Activated T-cell treated with anti-CD3 and anti-CD28 coated beads for 4 hours (primary cell): ENCODE measurements around the gene SDHAF3.
"Not testable (repeated sequence)": the region's sequence is repeated elsewhere in the genome, so short reads cannot be mapped to it uniquely, and the experiment has no call there.

ENCODE experiments used
- DNase-seq: peaks from one replicate; pipeline ENCODE4 v3.0.0-alpha.2; 2020

Gene SDHAF3

DNA sequence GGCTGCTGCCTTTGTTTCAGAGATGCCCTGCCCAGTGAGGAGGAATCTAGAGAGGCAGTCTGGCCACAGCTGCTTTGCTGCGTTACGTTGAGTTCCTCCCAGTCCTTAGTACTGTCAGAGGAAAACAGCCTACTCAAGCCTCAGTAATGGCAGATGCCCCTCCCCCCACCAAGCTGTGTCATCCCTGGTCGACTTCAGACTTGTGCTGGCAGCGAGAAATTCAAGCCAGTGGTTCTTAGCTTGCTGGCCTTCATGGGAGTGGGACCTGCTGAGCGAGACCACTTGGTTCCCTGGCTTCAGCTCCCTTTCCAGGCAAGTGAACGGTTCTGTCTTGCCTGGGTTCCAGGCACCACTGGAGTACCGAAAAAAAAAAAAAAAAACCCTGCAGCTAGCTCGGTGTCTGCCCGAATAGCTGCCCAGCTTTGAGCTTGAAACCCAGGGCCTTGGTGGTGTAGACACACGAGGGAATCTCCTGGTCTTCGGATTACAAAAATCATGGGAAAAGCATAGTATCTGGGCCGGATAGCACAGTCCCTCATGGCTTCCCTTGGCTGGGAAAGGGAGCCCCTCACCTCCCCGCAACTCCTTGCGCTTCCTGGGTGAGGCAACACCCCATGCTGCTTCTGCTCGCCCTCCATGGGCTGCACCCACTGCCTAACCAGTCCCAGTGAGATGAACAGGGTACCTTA, 9.1 kb downstream of the SDHAF3 start:
- no peak for DNase-seq

DNA sequence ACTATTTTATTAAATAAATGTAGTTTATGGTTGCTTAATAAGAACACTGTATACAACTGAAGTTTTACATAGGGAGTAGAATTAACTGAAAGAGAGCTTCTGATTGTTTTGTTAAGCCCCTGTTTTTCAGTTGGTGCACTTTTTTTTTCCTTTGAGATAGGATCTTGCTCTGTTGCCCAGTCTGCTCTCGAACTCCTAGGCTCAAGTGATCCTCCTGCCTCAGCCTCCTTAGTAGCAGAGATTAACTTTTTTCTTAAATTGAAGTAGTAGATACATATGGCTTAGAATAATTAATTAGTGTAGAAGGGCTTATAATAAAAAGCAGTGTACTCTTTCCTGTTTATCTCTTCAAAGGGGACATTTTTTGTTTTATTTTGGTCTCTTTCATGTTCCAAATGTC, 11.2 kb downstream of the SDHAF3 start:
- DNase-seq: no peak

DNA sequence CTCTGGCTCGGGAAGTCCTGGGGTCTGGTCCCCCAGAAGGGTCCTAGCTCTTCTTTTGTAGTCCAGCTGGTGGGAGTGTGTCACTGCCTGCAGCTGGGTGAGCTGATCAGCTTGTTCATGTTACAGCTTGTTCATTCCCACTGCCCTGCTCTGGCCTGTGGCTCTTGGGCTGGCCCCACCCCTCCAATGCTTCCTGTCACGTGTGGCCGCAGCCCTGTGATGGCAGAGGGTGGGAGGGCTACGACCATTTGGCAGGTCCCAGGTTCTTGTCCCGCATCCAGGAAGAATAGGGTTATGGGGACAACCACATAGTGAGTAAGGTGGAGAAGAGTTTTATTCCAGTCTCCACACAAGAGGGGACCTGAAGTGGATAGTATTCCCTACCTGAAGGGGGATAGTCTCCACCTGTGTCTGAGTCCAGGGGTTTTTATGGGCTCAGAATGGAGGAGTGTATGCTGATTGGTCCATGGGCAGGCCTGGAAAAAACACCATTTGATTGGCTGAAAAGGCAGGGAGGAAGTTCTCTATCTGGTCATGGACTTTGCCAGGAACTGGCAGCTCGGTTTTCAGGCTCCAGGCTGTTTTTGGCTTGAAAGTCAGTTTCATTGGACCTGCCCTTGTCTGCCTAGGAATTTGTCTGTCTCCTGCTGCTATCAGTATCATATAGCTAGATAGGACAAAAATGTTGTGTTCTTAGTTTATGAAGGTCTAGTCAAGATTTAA, 13.1 kb downstream of the SDHAF3 start:
- DNase-seq: no peak

DNA sequence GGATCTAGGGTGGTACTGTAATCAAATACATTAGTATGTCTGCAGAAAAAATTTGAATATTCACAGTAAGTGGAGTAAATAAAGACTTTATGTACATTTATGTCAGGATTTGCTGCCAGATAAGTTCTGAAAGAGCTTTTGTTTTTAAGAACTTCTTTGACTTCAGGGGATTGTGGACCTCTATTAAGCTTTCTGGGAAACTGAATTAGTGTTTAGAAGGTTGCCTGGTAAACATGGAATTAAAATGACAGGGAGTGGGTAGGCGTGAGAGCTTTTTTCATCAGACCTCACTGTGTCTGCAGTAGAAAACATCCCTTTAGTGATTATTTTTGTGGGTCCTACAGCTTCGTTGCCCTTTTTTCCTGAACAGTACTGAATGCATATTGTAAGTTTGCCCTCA, 15.7 kb downstream of the SDHAF3 start:
- no peak for DNase-seq

DNA sequence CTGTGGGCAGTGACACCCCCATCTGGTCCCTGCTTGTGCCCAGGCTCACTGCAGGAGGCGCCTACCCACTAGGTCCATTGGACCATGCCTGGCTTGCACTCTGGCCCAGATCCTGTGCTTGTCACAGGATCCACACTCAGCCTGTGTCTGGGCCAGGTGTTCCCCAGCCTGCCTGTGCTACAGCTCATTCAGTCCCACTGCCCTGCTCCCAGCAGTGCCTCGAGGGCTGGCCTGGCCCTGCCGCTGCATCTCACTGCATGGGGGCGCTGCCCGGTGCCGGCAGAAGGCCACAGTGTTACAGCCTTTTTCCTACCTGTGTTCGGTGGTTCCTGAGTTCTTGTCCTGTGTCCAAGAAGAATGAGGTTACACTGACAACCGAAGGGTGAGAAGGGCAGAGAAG, 21.3 kb downstream of the SDHAF3 start:
- DNase-seq: no peak

DNA sequence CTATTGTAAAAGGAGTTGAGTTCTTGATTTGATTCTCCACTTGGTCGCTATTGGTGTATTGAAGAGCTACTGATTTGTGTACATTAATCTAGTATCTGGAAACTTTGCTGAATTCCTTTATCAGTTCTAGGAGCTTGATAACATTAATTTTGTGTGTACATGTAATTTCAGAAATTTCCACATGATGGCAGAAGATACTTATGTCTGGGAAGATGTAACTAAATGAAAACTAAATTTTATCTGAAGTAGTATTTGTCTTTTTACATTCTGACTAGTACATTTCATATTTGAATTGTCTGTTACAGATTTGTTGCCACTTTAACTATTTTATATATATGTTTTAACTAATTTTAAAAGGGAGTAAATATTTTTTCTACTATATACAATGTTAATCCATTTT, 27.6 kb downstream of the SDHAF3 start:
- DNase-seq: no peak

DNA sequence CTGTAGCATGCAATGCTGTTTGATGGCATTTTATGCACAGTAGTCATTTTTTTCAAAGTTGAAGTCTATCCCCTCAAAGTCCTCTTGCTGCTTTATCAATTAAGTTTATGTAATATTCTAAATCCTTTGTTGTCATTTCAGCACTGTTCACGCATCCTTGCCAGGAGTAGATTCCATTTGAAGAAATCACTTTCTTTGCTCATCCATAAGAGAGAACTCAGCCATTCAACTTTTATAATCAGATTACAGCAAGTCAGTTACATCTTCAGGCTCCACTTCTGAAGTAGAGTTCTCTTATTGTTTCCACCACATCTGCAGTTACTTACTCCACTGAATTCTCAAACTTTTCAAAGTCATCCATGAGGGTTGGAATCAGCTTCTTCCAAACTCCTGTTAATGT, 32.3 kb downstream of the SDHAF3 start:
- no peak for DNase-seq

DNA sequence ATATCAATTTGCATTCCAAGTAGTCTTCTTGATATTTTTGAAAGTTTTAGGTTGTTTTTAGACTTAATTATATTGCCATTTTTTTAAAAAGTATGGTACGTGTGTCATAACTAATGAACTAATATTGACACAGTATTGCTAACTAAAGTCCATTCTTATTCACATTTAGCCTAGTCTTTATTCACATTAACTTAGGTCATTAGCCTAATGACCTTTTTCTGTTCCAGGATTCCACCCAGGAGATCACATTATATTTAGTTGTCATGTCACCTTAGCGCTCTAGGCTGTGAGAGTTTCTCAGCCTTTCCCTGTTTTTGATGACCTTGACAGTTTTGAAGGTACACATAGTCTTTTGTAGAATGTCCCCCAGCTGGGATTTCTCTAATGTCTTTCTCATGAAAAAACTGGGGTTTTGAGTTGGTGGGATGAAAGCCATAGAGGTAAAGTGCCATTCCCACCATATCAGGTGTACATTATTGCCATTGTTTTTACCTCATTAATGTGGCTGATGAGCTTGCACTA, 38.5 kb downstream of the SDHAF3 start:
- no peak for DNase-seq

DNA sequence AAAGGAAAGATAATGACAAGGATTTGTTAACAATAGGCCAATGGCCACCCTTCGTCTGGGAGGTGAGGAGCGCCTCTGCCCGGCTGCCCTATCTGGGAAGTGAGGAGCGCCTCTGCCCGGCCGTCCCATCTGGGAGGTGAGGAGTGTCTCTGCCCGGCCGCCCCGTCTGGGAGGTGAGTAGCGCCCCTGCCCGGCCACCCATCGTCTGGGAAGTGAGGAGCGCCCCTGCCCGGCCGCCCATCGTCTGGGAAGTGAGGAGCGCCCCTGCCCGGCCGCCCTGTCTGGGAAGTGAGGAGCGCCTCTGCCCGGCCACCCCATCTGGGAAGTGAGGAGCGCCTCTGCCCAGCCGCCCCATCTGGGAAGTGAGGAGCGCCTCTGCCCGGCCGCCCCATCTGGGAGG, 42.5 kb downstream of the SDHAF3 start:
- not testable (repeated sequence) for DNase-seq

DNA sequence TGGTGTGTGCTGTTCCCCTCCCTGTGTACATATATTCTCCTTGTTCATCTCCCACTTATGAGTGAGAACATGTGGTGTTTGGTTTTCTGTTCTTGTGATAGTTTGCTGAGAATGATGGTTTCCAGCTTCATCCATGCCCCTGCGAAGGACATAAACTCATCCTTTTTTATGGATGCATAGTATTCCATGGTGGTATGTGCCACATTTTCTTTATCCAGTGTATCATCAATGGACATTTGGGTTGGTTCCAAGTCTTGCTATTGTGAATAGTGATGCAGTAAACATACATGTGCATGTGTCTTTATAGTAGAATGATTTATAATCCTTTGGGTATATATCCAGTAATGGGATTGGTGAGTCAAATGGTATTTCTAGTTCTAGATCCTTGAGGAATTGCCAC, 44.1 kb downstream of the SDHAF3 start:
- DNase-seq: not testable (repeated sequence)

DNA sequence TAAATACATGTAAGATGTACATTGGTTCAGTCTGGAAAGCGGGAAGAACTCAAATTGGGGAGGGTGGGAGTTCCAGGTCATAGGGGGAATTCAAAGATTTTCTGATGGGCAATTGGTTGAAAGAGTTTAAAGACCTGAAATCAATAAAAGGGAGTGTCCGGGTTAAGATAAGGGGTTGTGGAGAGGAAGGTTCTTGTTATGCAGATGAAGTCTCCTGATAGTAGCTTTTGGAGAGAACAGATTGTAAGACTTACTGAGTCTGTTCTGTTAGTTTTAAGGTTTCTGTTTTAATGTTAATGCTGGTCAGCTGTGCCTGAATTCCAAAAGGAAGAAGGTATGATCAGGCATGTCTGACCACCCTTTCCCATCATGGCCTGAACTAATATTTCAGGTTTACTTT, 48.8 kb downstream of the SDHAF3 start:
- no peak for DNase-seq

DNA sequence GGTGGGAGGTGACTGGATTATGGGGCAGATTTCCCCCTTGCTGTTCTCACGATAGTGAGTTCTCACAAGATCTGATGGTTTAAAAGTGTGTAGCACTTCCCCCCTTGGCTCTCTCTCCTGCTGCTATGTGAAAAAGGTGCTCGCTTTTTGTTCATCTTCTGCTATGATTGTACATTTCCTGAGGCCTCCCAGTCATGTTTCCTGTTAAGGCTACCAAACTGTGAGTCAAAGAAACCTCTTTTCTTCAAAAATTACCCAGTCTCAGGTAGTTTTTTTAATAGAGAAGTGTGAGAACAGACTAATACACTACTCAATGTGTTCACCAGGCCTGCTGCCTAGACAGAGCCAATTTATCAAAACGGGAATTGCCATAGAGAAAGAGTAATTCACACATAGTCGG, 49.7 kb downstream of the SDHAF3 start:
- DNase-seq: no peak

DNA sequence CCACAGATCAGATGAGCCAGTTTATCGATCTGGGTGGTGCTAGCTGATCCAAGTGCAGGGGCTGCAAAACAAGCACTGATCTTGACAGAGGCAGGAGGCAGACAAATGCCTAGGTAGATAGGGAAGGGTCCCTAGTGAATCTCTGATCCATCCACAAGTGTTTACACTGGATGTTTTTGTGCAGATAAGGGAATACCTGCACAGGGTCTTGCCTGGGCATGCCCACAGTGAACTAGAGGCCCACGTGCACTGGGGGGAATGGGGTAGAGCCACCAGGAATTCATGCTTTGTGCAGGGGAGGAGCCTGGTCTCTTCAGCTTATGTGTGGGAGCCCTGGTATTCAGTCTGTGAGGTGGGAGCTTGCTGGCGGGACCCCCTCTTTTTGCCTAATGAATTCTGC, 50.3 kb downstream of the SDHAF3 start:
- no peak for DNase-seq

DNA sequence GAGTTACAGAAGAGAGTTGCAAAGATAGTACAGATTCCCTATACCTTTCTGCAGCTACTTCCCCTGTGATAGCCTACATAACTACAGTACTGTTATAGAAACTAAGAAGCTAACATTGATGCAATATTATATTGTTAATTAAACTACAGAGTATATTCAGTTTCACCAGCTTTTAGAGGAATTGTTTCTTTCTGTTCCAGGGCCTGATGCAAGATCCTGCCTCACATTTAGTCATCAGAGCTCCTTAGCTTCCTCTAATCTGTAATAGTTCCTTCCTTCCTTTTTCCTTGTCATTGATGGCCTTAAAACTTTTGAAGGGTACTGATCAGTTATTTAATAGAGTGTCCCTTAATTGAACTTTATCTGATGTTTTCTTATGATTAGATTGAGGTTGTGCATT, 56.8 kb downstream of the SDHAF3 start:
- DNase-seq: no peak

DNA sequence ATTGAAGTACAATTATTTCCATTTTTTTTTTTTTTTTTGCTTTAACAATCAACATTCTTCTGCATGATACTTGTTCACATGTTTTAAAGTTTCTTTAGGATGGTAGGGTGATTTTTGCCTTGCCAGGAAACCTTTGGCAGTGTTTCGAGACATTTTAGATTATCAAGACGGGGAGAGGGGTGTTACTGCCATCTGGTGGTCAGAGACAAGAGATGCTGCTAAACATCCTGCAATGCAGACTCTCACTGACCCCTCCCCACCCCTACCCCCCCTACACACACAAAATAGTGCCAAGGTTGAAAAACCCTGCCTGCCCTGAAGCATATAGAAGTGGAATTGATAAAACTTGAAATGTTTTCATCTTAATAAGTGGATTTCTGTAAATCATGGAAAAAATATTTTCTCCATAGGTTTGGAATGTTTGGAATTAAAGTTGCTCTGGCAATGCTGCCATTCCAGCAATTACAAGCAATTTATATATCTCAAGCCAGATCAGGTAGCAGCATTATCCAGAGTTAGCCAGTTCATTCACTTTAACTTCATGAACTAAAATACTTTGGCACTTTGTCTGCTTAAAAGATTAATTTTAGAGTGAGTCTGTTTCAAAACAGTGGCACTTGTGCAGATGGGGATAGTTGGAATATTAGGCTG, 62.1 kb downstream of the SDHAF3 start:
- peak; percentile 23 for DNase-seq

DNA sequence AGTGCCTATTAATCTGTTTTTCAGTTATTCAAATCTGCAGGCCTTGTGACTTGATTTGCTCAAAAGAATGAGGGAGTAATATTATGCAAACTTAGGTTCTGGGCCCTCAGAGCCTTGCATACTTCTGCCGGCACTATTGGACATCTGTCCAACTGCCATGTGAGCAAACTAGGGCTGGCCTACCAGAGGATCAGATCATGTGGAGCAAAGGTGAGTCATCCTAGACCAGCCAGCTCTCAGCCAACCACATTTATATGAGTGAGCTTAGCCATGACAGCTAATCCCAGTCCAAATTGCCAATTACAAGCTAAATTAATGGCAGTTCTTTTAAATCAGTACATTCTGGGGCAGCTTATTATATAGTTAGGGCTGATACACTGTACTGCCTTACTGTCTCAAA, 69.6 kb downstream of the SDHAF3 start:
- DNase-seq: no peak

DNA sequence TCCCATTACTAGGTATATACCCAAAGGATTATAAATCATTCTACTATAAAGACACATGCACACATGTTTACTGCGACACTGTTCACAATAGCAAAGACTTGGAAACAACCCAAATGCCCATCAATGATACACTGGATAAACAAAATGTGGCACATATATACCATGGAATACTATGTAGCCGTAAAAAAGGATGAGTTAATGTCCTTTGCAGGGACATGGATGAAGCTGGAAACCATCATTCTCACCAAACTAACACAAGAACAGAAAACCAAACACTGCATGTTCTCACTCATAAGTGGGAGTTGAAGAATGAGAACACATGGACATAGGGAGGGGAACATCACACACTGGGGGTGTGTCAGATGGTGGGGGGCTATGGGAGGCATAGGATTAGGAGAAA, 78.7 kb downstream of the SDHAF3 start:
- DNase-seq: not testable (repeated sequence)

DNA sequence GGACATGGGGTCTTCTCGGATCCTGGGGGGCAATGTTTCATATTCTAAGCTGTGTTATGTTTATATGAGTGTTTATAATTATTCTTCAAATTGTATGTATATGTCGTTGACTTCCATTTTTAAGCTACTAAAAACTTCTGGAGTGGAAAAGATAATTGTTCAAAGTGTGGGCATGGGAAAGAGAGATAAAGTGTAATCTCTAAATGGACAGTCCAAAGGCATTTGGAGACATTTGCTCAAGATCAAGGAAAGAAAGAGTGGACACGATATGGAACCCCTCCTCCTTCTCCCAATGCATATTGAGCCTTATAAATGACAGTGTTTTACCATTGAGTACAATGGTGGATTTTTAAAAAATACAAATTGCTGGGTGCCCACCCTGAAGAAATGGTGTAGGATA, 81.1 kb downstream of the SDHAF3 start:
- no peak for DNase-seq

DNA sequence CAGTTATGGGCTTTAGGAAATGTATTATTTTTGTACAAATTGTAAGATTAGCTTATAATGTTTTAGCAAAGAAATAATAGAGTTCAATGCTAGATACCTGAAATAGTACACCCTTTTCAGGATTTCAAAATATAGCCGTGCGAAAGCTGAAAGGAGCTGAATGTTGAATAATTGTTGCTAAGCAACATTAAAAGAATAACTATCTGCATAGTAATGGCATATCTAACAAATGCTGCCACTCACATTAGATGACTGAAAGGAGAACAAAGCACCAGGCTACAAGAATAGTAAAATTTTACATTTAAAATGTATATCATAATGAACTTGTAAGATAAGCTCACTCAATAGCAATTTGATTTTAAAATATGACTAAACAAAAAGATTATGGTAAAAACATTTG, 82.5 kb downstream of the SDHAF3 start:
- no peak for DNase-seq

DNA sequence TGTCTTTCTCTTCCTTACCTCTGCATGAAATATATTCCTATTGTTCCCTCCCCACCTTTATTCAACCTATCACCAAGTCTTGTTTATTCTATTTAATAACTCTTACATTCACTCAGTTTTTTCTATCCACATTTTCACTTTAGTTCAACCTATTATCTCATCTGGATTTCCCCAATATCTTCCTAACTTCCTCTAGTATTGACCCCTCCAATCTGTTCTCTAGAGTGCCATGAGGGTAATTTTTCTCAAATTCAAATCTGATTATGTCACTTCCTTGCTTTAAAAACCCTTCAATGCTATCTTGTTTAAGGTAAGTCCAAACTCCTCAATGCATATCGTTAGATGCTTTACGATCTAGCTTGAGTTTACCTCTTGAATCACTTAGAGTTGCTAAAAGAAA, 86.5 kb downstream of the SDHAF3 start:
- DNase-seq: no peak

DNA sequence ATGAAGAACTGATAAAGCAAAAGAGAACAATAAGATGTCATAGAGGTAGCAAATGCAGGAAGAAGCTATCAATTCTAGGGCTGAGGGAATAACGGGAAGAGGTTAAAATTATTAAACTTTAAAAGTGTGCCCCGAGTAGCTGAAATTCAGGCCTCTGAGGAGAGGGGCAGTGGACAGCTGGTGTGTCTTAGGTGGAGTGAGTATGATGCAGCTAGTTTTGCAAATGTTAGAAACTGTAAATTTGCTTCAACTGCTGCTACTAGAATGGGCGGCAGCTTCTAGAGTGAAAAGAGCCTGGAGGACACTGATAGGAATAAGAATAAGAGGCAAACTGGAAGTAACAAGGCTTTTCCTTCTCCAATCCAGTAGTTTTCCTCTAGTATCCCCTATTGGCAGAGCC, 87.3 kb downstream of the SDHAF3 start:
- no peak for DNase-seq

DNA sequence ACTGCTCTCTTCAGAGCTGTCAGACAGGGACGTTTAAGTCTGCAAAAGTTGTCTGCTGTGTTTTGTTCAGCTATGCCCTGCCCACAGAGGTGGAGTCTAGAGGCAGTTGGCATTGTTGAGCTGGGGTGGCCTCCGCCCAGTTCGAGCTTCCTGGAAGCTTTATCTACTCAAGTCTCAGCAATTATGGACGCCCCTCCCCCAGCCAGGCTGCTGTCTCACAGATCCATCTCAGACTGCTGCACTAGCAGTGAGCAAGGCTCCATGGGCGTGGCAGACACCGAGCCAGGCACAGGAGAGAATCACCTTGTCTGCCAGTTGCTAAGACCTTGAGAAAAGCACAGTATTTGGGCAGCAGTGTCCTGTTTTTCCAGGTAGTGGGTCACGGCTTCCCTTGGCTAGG, 98.1 kb downstream of the SDHAF3 start:
- DNase-seq: no peak

DNA sequence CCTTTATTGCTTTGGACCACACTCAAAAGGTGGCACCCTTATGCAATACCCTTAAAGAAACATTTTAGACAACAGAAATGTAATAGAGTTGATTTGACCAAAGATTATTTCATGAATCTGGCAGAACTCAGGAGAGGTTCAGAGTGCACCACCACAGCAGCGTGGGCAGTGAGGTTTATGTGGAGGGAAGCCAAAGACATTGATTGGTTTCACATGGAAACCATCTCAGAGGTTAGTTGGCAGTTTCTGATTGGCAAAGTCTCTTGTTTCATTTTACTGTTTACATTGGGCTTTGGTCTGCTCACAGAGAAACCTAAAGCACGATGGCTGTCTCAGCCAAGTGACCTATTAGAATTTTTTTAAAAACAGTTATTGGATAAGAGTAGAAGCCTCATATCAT, 101.3 kb downstream of the SDHAF3 start:
- no peak for DNase-seq

DNA sequence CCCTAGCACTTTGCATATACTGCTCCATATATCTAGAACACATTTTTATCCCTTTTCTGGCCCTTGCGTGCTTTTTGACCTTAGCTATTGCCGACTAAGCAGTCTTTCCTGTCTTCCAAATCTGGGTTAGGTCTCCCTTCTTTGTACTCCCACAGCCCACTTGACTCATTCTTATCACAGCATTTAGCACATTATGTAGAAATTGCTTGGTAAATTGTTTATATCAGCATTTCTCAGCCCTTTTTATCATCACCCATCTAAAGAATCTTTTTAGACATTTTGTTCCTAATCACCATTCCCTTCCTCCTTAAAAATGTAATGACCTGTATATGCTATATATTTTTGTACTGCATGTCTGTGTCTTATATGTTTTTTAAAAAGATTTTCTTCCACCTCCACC, 101.7 kb downstream of the SDHAF3 start:
- DNase-seq: no peak
